GM21360 (cell line): ENCODE data around the gene ZNF680.
"Not testable (repeated sequence)": the region's sequence is repeated elsewhere in the genome, so short reads cannot be mapped to it uniquely, and the experiment has no call there.

Experiments used
- ATAC-seq: cut with Tn5 transposase; IDR thresholded peaks from one replicate; pipeline ENCODE4 v1.9.1; 2021; ENCODE audit warnings: mild to moderate bottlenecking, moderate library complexity; ENCODE audit not compliant: unreplicated experiment

ZNF680 gene

GRCh38 chr7:64557601-64558322 is 5.1 kb downstream of the ZNF680 start:
- no peak for ATAC-seq

DNA sequence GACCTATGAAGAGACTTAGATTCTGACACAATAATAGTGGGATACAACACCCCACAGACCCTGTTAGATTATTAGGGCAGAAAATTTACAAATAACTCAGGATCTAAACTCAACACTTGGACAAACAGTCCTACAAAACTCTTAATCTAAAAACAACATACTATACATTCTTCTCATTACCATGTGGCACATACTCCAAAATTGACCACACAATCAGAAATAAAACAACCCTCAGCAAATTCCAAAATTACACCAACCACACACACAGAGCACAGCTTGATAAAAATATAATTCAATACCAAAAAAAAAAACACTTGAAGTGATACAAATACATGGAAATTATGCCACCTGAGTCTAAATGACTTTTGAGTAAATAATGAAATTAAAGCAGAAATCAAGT is 7.8 kb downstream of the ZNF680 start:
- no peak for ATAC-seq

GRCh38 chr7:64554188-64554587 is 8.7 kb downstream of the ZNF680 start:
- ATAC-seq, result not testable (repeated sequence)

DNA sequence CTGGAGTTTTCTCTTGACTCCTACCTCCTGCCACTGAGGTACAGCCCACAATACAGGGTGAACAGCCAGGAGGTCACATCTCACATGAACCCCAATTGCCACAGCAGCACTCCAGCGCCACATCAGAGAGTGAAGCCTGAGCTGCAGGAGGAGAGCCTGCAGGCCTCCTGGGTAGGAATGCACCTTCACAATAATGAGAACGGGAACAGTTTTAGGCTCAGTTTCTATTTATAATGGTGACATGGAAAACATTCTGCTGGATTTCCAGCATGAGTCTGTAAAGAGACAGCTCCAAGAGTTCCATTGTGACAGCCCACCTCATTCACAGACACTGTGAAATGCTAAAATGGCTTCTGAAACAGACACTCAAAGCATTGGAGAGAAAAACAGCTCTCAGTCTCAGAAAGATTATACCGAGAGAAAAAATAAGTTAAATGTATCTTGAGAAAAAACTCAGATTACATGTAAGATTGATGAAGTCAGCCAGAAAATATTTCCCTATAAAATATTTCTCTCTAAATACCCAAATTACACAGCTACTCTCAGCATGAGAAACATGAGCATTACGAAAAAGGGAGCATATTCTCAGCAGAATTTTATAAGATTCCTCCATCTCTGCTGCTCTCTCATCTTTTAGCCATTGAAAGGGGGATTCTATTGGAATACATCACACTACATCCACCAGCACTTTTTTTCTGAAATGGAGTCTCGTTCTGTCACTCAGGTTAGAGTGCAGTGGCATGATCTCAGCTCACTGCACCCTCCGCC is 11.3 kb downstream of the ZNF680 start:
- ATAC-seq, result no peak

GRCh38 chr7:64544010-64544409 is 18.9 kb downstream of the ZNF680 start:
- no peak for ATAC-seq

- ATAC-seq, result no peak
Observed at GRCh38 chr7:64541438-64542359, 21.2 kb downstream of the ZNF680 start.

- ATAC-seq, result no peak
Observed at GRCh38 chr7:64533756-64534155, 29.1 kb downstream of the ZNF680 start.

GRCh38 chr7:64528770-64529169 is 34.1 kb downstream of the ZNF680 start:
- ATAC-seq, result no peak

GRCh38 chr7:64521409-64521984 is 41.4 kb downstream of the ZNF680 start:
- no peak for ATAC-seq

- ATAC-seq, result no peak
Observed at GRCh38 chr7:64516451-64516850, 46.4 kb downstream of the ZNF680 start.

- ATAC-seq, result no peak
Observed at GRCh38 chr7:64515781-64516180, 47.1 kb downstream of the ZNF680 start.

DNA sequence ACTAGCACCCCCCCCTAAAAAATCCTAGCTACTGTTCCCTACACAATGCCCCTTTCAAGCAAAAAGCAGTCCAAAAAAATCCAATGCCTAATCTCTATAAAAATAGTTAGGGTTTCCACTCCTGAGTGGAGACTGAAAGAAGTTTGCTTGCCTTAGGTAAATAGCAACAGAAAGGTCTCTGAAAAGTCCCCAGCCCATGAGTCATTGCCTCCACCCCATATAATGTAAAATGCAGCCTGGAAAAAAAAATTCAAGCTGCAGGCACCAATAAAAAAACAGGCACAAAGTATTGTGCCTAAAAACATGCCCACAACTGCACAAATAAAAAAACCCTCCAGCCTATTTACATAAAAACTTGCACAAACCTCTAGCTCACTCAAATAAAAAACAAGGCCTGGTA is 47.5 kb downstream of the ZNF680 start:
- no peak for ATAC-seq

- no peak for ATAC-seq
Observed at GRCh38 chr7:64509583-64509982, 53.3 kb downstream of the ZNF680 start.

- no peak for ATAC-seq
Observed at GRCh38 chr7:64504581-64505120, 58.2 kb downstream of the ZNF680 start.

DNA sequence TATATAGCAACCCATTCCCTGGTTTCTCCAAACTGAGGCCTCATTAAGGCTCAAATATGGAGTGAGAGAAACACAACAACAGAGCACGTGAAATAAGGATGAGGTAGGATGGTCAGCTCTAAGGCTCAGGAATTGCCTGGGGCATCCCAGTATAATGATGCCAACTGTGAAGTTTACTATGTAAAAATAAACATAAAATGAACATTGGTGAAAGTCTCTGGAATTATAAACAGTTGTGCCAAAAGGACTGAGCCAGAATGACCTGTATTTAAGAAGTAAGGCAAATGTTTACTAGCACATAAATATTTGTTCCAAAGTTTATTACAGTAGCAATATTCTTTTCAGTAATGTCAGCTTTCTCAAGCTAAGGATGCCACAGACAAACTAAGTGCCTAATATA is 64.6 kb downstream of the ZNF680 start:
- no peak for ATAC-seq

DNA sequence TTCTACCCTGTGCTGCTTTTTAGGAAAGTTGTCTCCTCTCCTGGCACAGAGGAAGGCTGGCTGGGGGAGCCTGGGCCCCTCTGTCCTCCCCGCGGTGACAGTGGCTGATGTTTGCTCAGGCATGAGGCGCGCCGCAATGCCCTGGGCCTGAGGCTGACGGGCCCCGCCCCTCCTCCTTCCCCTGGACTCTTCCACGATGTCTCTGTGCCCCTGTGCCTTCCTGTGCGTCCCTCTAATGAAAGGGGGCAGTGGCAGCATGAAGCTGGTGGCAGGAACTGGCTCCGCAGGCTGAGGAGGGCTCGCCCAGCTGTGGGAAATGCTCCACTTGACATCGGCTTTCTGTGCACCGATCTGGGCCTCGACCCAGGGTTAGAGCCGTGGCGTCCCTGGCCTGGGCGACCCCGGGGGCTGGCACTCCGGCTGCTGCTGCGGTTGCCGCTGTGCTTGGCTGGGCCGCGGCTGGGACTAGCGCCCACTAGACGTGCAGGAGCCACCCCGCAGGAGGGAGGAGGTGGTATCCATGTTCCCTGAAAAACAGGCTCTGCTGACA is 67.9 kb downstream of the ZNF680 start:
- ATAC-seq, result no peak

DNA sequence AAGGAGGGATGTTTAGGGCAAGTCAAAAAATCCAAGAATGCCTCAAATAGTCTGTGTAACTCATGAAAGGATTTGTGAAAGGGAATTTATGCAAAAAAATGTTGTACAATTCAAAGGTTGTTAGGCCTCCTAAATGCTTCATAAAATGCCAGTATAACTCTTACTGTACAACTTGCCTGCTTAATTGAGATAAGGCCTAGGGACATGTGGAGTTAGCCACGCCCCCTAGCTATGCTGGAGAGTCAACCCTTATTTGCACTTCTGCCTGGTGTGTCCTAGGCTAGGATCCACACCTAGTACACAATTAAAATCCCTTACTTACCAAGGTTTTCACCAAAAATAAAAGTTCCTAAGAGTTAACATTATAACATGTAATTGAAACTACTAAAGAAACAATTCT is 77.2 kb downstream of the ZNF680 start:
- no peak for ATAC-seq
